CD4-positive, alpha-beta T cell treated with Interleukin-21 for 1 hour (primary cell): ENCODE measurements around the gene TBC1D9.
"Not testable (repeated sequence)": the region's sequence is repeated elsewhere in the genome, so short reads cannot be mapped to it uniquely, and the experiment has no call there.

Source experiments
- DNase-seq: peaks from one replicate; pipeline ENCODE4 v3.0.0-alpha.2; 2020

TBC1D9 gene

DNA sequence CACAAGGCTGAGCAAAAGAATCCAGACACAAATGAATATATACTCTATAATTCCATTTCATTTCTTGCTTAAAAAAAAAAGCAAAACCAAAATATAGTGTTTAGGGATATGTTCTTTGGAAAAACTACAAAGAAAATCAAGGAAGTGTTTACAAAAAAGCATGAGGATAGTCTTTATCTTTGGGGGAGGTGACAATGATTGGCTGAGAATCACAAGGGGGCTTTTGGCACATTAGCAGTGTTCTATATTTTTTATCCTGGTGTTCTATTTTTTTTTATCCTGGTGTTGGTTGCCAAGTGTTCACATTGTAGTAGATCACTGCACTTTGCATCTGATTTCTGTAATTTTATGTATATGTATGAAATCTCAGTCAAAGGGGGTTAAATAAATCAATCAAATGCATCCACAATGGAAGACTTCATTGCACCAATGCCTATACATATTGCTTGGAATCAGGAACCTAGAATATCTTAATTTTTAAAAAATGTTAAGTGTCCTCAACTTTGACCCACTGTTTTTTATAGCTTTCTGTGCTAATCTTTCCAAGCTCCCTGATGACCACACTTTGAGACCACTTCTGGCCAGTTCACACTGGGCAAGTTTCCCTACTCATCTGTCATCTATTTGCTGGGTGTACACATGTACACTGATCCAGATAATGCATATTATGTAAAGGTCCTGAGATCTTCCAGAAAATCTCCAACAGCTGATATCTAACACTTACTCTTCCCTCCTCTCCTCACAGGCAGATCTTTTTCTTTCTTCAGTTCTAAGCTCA lies 3.7 kb downstream of the TBC1D9 start:
- DNase-seq = no peak

DNA sequence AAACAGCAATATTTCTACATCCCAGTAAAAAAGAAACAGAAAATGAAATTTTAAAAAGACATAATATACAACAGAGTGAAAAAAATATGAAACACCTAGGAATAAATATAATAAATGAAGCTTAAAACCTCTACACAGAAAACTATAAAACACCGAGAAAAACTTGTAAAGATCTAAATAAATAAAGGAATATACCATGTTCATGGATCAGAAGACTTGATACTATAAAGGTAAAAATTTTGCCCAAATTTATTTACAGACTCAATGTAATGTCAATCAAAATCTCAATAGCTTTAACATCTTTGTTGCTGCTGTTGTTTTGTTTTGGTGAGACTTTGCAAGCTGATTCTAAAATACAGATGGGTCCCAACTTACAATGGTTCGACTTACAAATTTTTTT lies 5.7 kb downstream of the TBC1D9 start:
- DNase-seq = no peak

DNA sequence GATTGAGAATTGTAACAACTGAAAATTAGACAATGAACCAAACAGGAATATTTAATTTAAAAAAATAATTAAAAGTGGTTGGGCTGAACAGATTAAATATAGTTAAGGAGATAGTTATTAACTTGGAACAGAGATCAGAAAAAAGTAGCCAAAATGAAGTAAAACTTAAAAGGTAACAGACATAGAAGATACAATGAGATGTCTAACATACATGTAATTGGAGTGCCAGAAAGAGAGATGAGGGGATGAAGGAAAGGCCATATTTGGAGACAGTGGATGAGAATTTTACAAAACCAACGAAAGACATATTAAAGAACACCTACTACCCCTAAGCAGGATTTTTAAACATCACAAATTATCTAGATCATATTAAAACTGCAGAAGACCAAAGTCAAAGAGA lies 8.0 kb downstream of the TBC1D9 start:
- DNase-seq = no peak

DNA sequence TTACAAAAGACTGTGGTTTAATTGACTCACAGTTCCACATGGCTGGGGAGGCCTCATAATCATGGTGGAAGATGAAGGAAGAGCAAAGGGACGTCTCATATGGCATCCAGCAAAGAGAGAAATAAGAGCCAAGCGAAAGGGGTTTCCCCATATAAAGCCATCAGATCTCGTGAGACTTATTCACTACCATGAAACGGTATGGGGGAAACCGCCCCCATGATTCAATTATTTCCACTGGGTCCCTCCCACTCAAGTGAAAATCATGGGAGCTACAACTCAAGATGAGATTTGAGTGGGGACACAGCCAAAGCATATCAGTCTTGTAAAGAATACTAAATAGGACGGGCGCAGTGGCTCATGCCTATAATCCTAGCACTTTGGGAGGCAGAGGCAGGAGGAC lies 9.6 kb downstream of the TBC1D9 start:
- not testable (repeated sequence) for DNase-seq

DNA sequence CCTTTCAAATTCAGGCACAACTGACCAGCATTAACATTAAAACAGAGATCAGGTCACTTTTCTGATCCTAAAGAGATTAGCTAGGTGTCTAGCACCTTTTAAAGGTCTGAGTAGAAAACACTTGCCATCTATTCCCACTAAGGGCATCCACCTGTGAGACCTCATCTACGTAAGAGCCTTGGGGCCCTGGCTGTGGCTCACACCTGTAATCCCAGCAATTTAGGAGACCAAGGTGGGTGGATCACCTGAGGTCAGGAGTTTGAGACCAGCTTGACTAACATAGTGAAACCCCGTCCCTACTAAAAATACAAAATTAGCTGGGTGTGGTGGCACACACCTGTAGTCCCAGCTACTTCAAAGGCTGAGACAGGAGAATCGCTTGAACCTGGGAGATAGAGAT lies 11.8 kb downstream of the TBC1D9 start:
- no peak for DNase-seq

DNA sequence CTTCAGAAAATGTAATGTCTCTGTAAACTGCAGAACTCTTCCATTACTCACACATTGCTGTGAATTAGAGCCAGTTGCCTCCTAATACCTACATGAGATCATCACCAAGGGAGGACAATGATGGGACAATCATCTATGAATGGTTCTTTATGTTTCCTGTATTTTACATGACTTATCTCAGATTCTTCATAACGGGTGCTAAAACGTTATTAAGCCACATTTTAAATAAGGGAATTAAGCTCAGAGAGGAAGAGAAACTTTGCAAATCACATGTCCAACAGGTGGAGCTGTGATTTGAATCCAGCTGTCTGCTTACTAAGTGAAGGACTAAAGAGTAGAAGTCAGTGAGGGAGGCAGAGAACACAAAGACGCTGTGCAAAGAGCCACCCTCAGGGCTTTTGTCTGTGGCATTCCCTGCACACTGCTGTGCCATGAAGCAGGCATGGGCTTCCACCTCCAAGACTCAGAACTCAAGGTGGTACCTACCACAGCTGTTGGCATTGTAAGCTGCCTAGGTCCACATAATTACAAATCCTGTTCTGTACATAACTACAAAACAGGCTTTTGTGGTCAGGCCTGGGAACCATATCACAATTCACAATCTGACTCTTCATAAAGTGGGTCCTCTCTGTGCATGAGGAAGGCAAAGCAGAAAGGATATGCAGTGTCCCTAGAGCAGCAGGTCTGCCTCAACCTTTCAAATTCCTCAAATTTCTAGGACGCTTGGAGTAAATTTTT lies 12.8 kb downstream of the TBC1D9 start:
- DNase-seq = no peak

DNA sequence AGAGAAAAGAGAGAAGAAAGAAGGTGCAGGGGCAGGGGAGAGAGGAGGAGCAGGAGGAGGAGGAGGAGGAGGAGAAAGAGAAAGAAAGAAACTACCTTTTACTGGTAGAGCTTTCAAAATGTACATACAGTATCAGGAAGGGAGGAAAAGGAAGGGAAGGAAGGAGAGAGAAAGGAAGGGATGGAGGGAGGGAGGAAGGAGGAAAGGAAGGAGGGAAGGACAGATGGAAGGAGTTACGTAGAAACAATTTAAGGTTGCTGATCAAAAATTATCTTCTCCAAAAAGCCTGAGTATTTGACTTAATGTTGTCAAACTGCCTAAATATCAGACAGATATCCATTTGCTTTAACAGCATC lies 13.4 kb downstream of the TBC1D9 start:
- no peak for DNase-seq

DNA sequence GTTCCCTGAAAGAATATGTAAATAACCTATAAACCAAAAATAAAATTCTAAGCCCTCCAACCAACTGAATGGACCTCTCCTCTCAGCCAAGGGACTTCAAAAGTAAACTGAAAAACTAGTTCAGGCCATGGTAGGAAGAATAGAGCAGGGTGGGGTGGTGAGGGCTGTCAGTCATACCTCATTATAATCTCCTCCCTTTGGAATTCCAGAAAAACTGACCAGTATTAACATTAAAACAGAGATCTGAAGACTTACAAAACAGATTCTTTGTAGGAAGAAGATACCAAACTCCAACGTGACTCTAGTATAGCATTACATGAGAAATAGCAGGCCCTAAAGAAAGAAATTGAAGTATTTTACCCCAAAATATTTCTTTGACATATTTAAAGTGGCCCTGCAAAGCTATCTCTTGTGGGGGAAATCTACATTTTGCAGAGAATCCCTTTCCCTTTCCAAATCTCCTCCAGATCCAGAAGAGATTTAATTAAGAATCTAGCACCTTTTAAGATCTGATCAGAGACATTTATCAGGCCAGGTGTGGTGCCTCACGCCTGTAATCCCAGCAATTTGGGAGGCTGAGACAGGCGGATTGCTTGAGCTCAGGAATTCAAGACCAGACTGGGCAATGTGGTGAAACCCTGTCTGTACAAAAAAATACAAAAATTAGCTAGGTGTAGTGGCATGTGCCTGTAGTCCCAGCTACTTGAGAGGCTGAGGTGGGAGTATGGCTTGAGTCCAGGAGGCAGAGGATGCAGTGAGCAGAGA lies 15.1 kb downstream of the TBC1D9 start:
- DNase-seq = no peak

DNA sequence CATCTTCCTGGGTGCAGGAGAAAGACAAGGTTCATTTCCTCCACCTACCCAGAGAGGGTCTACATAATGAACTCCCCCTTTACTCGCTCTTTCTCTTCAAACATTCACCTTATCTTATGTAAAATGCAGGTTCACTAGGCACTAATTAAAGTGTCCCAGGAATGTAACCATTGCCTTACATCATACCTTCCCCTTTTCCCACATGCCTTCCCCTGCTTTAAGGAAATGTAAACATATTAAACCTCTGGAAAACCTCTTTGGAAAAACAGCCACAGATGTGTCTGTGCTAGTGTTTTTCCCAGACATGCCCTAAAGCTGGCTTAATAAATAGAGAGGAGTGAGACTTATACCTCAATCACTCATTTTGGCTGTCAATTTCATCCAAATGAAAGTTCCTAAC lies 15.8 kb downstream of the TBC1D9 start:
- no peak for DNase-seq

DNA sequence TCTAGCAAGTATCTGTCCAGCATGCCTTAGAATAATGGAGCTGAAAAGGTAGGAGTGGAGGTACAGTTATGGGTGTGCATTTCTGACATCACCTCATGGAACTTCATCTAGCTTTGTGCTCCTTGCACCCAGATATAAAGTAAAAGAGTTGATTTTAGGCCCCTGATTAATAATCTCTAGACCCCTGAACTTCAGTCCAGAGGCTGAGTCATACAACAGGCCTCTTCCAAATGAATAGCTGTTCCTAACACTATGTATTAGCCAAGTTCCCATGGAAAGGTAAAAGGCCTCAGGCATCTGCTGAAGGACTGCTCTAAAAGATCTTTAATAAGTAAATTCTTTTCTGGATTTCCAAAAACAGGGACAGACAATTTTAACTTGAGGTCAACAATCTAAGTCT lies 16.2 kb downstream of the TBC1D9 start:
- DNase-seq = no peak

DNA sequence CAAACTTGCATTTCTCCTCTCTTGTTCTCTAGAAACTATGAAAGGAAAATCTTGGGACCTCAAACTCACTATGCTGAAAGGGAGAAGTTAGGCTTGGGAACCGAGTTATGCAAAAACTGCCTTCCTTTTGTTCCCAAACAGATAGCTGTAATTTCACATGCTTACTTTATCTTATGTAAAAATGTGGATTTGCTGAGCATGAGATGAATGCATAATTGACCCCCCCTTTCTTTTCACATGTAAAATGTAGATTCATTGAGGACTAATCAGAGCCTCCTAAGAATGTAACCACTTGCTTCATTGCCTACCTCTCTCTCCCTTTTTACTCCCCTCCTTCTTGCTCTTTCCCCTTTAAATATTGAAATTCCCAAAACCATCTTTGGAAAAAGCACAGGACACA lies 18.0 kb downstream of the TBC1D9 start:
- no peak for DNase-seq

DNA sequence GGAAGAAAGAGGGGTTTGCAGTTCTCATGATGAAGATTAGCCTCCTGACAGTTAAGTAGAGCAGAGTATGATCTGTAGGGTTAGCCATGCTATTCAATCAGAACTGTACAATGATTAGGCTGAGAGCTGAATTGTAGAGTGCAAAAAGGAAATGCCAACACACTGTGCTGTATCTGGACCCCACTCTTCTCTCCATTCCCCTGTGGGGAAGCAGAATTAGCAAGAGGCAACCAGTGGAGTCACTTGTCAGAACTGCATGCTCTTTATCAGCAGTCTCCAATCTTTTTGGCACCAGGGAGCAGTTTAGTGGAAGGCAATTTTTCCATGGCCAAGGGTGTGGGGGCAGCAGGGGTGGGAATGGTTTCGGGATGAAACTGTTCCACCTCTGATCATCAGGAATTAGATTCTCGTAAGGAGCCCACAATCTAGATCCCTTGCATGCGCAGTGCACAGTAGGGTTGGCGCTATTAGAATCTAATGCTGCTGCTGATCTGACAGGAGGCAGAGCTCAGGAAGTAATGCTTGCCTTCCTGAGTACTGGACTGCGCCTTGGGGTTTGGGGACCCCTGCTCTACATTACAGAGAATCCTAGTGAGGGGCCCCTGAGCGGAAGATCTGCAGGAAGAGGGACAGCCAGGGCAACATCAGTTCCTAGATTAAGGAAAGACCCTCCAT lies 19.4 kb downstream of the TBC1D9 start:
- DNase-seq = no peak

DNA sequence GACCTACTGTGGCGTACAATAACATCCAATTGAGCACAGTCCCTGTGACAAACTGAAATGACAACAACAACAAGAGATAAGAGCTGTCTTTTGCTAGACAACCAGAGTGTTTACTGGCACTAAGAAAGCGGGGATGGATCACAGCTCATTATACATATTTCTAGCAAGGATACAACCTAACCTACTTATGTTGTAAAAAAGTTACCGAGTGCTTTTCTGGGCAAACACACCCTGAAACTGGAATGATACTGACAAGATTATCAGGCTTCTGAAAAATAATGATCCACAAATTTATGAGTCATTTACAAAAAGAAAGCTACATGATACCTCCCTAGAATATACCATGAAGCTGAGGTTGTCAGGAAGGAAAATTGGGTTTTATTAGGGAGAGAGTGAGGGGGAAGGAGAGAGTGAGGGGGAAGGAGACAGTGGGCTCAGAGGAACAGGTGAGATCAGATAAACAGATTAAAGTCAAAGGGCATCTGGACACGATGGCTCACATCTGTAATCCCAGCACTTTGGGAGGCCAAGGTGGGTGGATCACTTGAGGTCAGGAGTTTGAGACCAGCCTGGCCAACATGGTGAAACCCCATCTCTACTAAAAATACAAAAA lies 20.3 kb downstream of the TBC1D9 start:
- no peak for DNase-seq

DNA sequence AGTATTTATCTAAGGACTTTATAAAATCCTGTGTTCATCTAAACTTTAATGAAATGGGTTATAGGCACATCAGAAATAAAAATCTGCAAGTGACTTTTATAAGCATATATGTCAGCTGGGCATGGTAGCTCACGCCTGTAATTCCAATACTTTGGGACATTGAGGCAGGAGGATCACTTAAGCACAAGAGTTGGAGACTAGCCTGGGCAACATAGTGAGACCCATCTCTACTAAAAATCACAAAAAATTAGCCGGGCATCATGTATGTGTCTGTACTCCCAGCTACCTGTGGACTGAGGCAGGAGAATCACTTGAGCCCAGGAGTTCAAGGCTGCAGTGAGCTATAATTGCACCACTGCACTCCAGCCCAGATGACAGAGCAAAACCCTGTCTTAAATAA lies 20.9 kb downstream of the TBC1D9 start:
- no peak for DNase-seq

DNA sequence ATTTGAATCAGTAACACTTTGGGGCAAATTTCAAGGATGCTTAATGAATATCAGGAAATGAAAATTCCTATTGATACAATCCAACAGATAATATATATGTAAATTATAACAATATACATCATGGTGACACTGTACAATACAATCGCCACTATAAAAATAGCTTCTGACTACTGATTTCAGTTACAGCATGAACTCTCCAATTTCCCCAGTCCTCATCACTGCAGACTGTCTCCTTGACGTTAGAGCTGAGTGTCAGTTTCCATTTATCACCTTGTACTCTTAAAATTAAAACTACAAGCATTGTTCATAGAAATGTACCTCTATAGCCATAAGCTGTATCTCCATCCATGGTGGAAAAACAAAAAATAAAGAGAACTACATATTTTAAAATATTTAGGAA lies 23.4 kb downstream of the TBC1D9 start:
- DNase-seq = no peak

DNA sequence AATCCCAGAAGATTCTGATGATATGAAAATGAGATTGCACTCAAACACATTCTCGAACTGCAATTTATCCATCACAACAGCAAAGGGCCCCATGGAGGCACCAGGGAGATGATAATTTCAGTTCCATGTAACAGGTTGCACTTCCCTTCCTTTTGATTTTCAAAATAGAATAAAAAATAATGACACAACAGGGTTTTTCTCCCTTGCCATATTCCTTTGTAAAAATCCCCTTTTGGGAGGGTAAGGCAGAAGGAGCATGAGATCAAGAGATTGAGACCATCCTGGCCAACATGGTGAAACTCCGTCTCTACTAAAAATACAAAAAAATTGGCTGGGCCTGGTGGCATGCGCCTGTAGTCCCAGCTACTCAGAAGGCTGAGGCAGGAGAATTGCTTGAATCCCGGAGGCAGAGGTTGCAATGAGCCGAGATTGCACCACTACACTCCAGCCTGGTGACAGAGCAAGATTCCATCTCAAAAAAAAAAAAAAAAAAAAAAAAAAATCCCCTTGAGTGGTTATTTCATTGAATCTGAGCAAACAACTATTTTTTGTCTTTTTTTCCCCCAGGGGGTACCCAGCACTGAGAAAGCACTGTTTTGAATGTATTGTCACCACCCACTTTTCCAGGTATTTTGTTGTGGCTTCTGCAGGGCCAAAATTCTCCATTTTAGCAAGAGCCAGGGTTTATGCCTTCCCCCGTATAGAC lies 26.7 kb downstream of the TBC1D9 start:
- no peak for DNase-seq

DNA sequence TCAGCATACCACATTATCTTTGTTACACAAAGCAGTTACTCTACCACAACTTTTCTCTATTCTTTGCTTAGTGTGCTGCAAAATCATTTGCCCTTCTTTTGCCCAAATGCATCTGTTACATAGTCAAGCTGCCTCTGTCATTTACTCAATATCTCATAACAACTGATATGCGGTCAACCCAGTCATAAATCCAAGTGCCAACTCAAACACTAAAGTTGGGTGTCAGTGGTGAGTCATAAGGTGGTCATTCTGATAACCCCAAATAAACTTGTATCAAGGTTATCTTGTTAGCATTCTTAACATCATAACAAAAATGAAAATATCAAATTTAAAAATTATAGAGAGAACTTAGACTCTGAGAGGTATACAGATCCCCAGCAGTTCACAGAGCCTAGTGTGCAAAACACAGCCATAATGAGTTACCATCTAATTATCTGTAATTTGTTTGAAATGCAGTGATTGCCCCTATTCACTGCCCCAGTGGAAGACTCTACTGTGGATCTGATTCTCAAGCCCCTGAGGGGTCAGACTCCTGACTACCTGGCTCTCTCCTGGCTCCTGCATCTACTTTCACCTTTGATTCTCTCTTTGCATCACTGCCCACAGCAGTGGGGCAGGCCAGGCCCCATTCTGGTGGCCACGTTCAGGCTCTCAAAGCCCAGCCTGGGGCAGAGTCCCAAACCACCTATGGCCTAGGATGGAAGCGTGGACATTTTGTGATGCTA lies 29.2 kb downstream of the TBC1D9 start:
- DNase-seq = no peak

DNA sequence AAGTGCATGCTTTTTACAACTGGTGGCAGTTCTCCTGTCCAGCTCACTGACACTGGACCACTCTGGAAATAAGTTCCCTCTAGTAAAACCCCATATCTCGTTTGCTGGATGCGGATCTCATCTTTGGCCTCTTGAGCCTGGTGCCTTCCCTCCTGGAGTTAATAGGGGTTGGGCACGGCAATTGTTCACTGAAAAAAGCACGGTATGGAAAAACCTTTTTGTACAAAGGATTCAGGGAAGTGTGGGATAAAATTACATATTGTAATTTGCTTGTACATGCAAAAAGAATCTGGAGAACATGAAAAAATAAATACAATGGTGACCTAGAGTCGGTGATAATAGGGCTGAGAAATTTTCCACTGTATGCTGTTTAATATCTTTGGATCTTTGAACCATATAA lies 30.6 kb downstream of the TBC1D9 start:
- no peak for DNase-seq

DNA sequence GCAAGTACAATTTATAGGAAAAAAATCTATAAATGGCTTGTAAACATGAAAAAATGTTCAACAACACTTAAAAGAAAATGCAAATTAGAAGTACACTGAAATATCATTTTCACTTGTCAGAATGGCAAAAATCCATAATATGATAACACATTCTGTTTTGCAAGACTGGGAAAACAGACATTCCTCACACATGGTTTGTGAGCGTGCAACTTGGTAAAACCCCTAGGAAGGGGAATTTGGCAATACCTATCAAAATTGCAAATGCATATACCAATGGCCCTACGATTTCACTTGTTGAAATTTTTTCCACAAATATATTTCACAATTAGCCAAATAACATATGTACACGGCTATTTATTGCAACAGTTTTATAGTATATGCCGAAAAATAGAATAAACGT lies 31.4 kb downstream of the TBC1D9 start:
- DNase-seq = no peak

DNA sequence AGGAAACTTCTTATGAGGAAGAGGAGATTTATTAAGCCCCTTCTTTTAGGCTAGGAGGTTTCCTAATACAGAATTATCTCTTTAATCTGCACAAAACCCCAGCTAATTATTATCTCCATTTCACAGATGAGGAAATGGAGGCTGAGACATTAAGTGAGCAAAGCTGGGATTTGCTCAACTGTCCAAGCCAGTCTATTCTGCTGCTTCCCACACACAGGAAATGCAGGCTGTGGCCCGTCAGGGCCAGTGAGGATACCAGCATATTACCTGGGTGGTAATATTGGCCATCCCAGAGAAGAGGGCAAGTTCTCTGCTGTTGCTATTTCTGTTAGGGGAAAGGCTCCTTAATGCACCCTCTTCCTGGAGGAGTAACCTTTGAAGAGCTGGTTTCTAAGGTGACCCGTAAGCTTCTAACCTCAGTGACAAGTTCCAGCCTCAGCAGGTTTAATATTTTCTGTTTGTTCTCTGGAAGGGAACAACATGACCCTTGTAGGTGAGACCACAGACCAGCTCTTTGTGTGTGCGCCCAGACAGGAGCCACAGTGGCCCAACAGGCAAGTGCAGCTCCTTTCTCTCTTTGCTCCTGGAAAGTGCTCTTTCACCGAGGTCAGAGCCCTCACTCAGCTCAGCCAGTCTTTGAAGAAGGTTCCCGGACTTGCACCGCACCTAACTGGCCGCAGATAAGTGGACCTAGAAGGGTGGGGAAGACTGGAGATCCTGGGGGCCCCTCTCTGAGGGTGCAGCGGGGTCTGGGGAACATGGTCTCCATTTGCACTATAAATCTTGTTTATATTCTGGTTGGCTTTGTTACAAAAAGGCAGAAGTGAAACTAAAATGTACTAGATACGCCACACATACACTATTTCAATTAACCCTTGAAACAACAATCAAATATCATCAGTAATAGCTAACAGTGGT lies 35.5 kb downstream of the TBC1D9 start:
- DNase-seq = no peak
